K562 (cell line): ENCODE measurements around the gene COL13A1. TPM values are rescaled to one million over a fixed set of nuclear protein-coding genes. Genes with fewer than 3 reads are reported as not detected.

Experiments used
- ATAC-seq: fragments of 200-7000 bp; cut with Tn5 transposase; 3 replicates; pipeline ENCODE4 v1.9.1; 2020; ENCODE audit warnings: moderate library complexity
- BruUV-seq: library from RNA; stranded (reverse); fragments of 400-500 nt; replicated peaks from 2 replicates; lab custom pipeline; 2021; lab: Mats Ljungman, UMichigan
- CTCF ChIA-PET: fragments of 300-600 bp; formaldehyde crosslinking; extraction: SDS; loops from one replicate; lab custom pipeline; 2021; ENCODE audit warnings: low intra/inter-chr PET ratio; lab: Yijun Ruan, JAX
- POLR2A ChIA-PET: fragments of 300-600, 350-650 bp; sonication (Branson Sonifier 250); formaldehyde crosslinking; extraction: SDS; loops from one replicate; lab custom pipeline; 2021; ENCODE audit warnings: antibody characterized with exemption, inconsistent platforms; lab: Yijun Ruan, JAX
- DNase-seq, 4 experiments: peaks; one replicate each; pipeline versions ENCODE4 v3.0.0 to v3.0.0-alpha.2; 2011 to 2018; ENCODE audit warnings: low spot score in 3 of 4, mixed read lengths in 3 of 4; ENCODE audit errors: extremely low read depth in 1 of 4
- FAIRE-seq: peaks from 2 replicates; lab custom pipeline; 2011; peaks lifted over from hg19 to GRCh38; lab: Jason Lieb, UNC
- H2AFZ ChIP-seq: 2 replicates; pipeline ENCODE4 v1.6.0; 2011; ENCODE audit warnings: low read depth, low read length, control low read depth, inconsistent platforms
- H3K27ac ChIP-seq: fragments of 200-600 bp; 3 replicates; pipeline ENCODE4 v1.8.0; 2011; ENCODE audit warnings: low read depth, mild to moderate bottlenecking, control low read depth, inconsistent platforms, low read length, moderate library complexity, mixed read lengths; ENCODE audit errors: extremely low read depth
- H3K27me3 ChIP-seq, 2 experiments: fragments of 300-600 bp in 1 of 2; 2 replicates in 1 of 2; 3 replicates in 1 of 2; pipeline versions ENCODE4 v1.6.0 to v1.8.0; 2011; ENCODE audit warnings: inconsistent platforms in 2 of 2, low read length in 2 of 2, mild to moderate bottlenecking in 1 of 2, mixed read lengths in 1 of 2, moderate library complexity in 1 of 2; ENCODE audit not compliant: control insufficient read depth in 2 of 2, insufficient read depth in 2 of 2
- H3K36me3 ChIP-seq: fragments of 300-600 bp; 3 replicates; pipeline ENCODE4 v1.8.0; 2011; ENCODE audit warnings: mild to moderate bottlenecking, low read length, inconsistent platforms; ENCODE audit not compliant: control insufficient read depth, insufficient read depth
- H3K4me1 ChIP-seq, 2 experiments: fragments of 200-600 bp in 1 of 2; replicated peaks in 1 of 2; 2 replicates in 1 of 2; 3 replicates in 1 of 2; pipeline versions ENCODE4 v1.5.1 to v1.8.0; 2011; ENCODE audit warnings: inconsistent platforms in 2 of 2, low read length in 2 of 2, mild to moderate bottlenecking in 1 of 2, mixed read lengths in 1 of 2, moderate library complexity in 1 of 2; ENCODE audit not compliant: control insufficient read depth in 2 of 2, insufficient read depth in 2 of 2
- H3K4me2 ChIP-seq: 2 replicates; pipeline ENCODE4 v1.6.1; 2011; ENCODE audit warnings: low read length, control low read depth, inconsistent platforms, mixed read lengths; ENCODE audit not compliant: insufficient read depth
- H3K4me3 ChIP-seq: fragments of 200-600 bp; sonication (generic), shearing (Covaris generic); 2 replicates; pipeline ENCODE4 v1.5.1; 2016; ENCODE audit warnings: control low read depth, inconsistent platforms
- H3K79me2 ChIP-seq: fragments of 200-600 bp; 3 replicates; pipeline ENCODE4 v1.8.0; 2011; ENCODE audit warnings: low read length, inconsistent platforms; ENCODE audit not compliant: control insufficient read depth, insufficient read depth
- H3K9ac ChIP-seq, 2 experiments: 2 replicates each; pipeline versions ENCODE4 v1.6.0 to v1.6.1; 2011; ENCODE audit warnings: low read depth in 2 of 2, low read length in 2 of 2, control low read depth in 1 of 2, inconsistent platforms in 1 of 2, mild to moderate bottlenecking in 1 of 2, mixed read lengths in 1 of 2; ENCODE audit not compliant: insufficient read depth in 1 of 2
- H3K9me1 ChIP-seq: one replicate; pipeline ENCODE4 v1.6.0; 2011; ENCODE audit warnings: inconsistent platforms, mild to moderate bottlenecking, low read length, moderate library complexity; ENCODE audit not compliant: control insufficient read depth, insufficient read depth
- H3K9me3 ChIP-seq: replicated peaks from 2 replicates; pipeline ENCODE4 v1.5.1; 2011; ENCODE audit warnings: low read depth, low read length, inconsistent platforms; ENCODE audit not compliant: control insufficient read depth, insufficient read depth
- H4K20me1 ChIP-seq: replicated peaks from 2 replicates; pipeline ENCODE4 v1.6.1; 2011; ENCODE audit warnings: low read length, inconsistent platforms, mixed read lengths; ENCODE audit not compliant: control insufficient read depth, insufficient read depth
- ATF4 ChIP-seq: fragments of 450-650 bp; formaldehyde crosslinking; IDR thresholded peaks from 2 replicates; pipeline ENCODE4 v1.4.0; 2022; ENCODE audit warnings: mild to moderate bottlenecking, moderate library complexity
- MIER1 ChIP-seq: fragments of 450-650 bp; IDR thresholded peaks from 2 replicates; pipeline ENCODE4 v1.6.1; 2016; ENCODE audit warnings: antibody characterized with exemption, mild to moderate bottlenecking, low read depth
- MYC ChIP-seq, 2 experiments: fragments of 250-450 bp in 1 of 2; sonication (Bioruptor Pico) in 1 of 2; IDR thresholded peaks; 2 replicates each; pipeline versions ENCODE4 v1.5.1 to v1.6.1; 2012 to 2021; ENCODE audit warnings: low read depth in 2 of 2, borderline replicate concordance in 1 of 2, improper control_type of control experiment in 1 of 2, low read length in 1 of 2, mild to moderate bottlenecking in 1 of 2, moderate library complexity in 1 of 2
- NR2F6 ChIP-seq: fragments of 450-650 bp; formaldehyde crosslinking; IDR thresholded peaks from 2 replicates; pipeline ENCODE4 v1.4.0; 2020; ENCODE audit warnings: mild to moderate bottlenecking
- SUPT5H ChIP-seq: fragments of 450-650 bp; IDR thresholded peaks from 2 replicates; pipeline ENCODE4 v1.6.1; 2016
- TSHZ1 ChIP-seq: fragments of 250-450 bp; sonication (Bioruptor Pico); IDR thresholded peaks from 2 replicates; pipeline ENCODE4 v1.4.0; 2020; ENCODE audit warnings: mild to moderate bottlenecking, moderate library complexity
- YBX1 ChIP-seq: fragments of 450-650 bp; IDR thresholded peaks from 2 replicates; pipeline ENCODE4 v1.7.1; 2016; ENCODE audit warnings: mild to moderate bottlenecking
- ZNF239 ChIP-seq: fragments of 250-450 bp; sonication (Bioruptor Pico); IDR thresholded peaks from 2 replicates; pipeline ENCODE4 v1.4.0; 2020; ENCODE audit warnings: mild to moderate bottlenecking
- ZNF561 ChIP-seq: fragments of 450-650 bp; formaldehyde crosslinking; conservative IDR thresholded peaks from 2 replicates; pipeline ENCODE4 v1.4.0; 2020; ENCODE audit warnings: mild to moderate bottlenecking, moderate library complexity
- WGBS: fragments of 100-300 bp; shearing (Covaris generic); methylation state at CpG from one replicate; pipeline ENCODE4 v1.1.6; 2016; ENCODE audit warnings: low coverage, mixed read lengths; ENCODE audit not compliant: insufficient coverage; ENCODE audit errors: missing lambda C conversion rate; 5-methylcytosine and 5-hydroxymethylcytosine counted together
- in situ Hi-C: fragments of 300-500 bp; cut with MboI; formaldehyde crosslinking; loops from 4 replicates; pipeline ENCODE4 v1.15.0; 2018; ENCODE audit warnings: inconsistent platforms, mixed read lengths
- intact Hi-C: fragments of 100-400 bp; cut with micrococcal nuclease; formaldehyde crosslinking; loops from 2 replicates; pipeline ENCODE4 v1.14.2; 2022
- polyA plus RNA-seq, 8 experiments: library from polyadenylated mRNA; depleted of rRNA in 4 of 8; stranded (reverse) in 5 of 8; unstranded in 3 of 8; fragments of >200 nt; fragmentation: Nextera tagmentation in 2 of 8; fragmentation: Illumina TruSeq in 1 of 8; extraction: Ambion mirVana in 2 of 8; extraction: Trizol in 1 of 8; gene quantifications; 2 replicates each; pipeline versions ENCODE4 v1.2.1 to v1.2.3, GENCODE V29; 2011 to 2014; ENCODE audit warnings: inconsistent platforms in 1 of 8, missing spikeins in 1 of 8
- total RNA-seq, 7 experiments: library from RNA; depleted of rRNA in 6 of 7; stranded (reverse); fragments of >200 nt in 6 of 7; fragmentation: Illumina TruSeq in 2 of 7; extraction: Trizol in 2 of 7; gene quantifications; 2 replicates each; pipeline versions ENCODE4 v1.2.1 to v1.2.3, GENCODE V29; 2011 to 2021; ENCODE audit warnings: low replicate concordance in 1 of 7

Gene COL13A1
- total and polyA plus RNA-seq, 9 of the 15 experiments (the other 6 are each of a cell fraction or from before 2014, with no cell fraction given): not detected

DNA sequence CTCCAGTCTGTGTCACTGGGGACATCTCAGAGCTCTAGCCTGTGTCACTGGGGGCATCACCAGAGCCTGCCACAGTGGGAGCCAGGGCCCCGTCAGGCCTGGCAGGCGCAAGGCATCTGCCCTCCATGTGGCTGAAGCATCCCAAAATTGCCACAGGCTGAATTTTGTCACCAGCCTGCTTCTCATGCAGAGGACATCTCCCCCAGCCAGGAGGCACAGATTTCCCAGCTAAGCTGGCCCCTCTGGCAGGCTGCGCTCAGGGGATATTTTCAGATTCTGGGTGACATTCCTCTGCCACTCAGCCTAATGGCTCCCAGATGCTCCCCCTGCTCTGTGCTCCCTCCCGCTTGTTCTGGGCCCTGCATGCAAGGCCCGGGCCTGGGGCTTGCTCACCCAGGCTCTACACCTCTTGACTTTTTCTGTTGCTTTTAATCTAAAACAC is 64.6 kb downstream of the COL13A1 start:
- peaks cover 0 to 3% of the 10 kb centered on the region in 2 experiments; a peak in 1 of 5 replicates for H3K4me1 ChIP-seq
- no peak overlapping the region for H3K4me2 ChIP-seq

More for the DNA sequence above, 64.6 kb downstream of the COL13A1 start:
- in situ Hi-C loops: no loop called here
- H3K79me2 ChIP-seq: no peaks in the 10 kb centered on the region
- no peak overlapping the region for H3K27ac ChIP-seq
- CTCF ChIA-PET: no interaction called here
- H3K9ac ChIP-seq: no peak overlapping the region
- intact Hi-C loops: no loop called here
- no peaks in the 10 kb centered on the region for H3K36me3 ChIP-seq
- no peaks in the 10 kb centered on the region for H3K9me3 ChIP-seq
- TF ChIP-seq SUPT5H (no peak), ZNF239 (CRISPR knock-in tag) (no peak), TSHZ1 (no peak), ATF4 (CRISPR knock-in tag) (no peak), ZNF561 (CRISPR knock-in tag) (no peak), NR2F6 (CRISPR knock-in tag) (no peak), MYC (IDR thresholded peaks at IDR 0.05; ENCODE audit: low read depth, low read length) (no peak), MYC (CRISPR knock-in tag; IDR thresholded peaks at IDR 0.05; ENCODE audit: borderline replicate concordance, low read depth) (no peak), MIER1 (no peak), YBX1 (no peak)
- FAIRE-seq (peak; percentile 19), DNase-seq (no peak), ATAC-seq (no peak)
- POLR2A ChIA-PET: no interaction called here
- H3K4me3 ChIP-seq: no peak overlapping the region
- BruUV-seq: no TSS peak
- H3K9me1 ChIP-seq: peaks cover 3% of the 10 kb centered on the region
- no peak overlapping the region for H2AFZ ChIP-seq
- H4K20me1 ChIP-seq: peaks cover 18% of the 10 kb centered on the region
- peaks cover 22 to 75% of the 10 kb centered on the region in 2 experiments for H3K27me3 ChIP-seq
- 12% methylated on average over 5 of the region's 5 CpGs for WGBS
